H1 (cell line): ENCODE data around the gene IKZF3. TPM values are rescaled to one million over a fixed set of nuclear protein-coding genes. Genes with fewer than 3 reads are reported as not detected.
A peak's percentile ranks its signal among the peaks of the same experiment; 100 is the strongest.

Experiments
- CTCF ChIA-PET: fragments of 300-600 bp; sonication (Branson Sonifier 250); formaldehyde crosslinking; loops from one replicate; lab custom pipeline; 2021; ENCODE audit not compliant: partially characterized antibody; lab: Charles Lee
- POLR2A ChIA-PET: fragments of 300-600 bp; sonication (Branson Sonifier 250); formaldehyde crosslinking; loops from one replicate; lab custom pipeline; 2021; ENCODE audit warnings: inconsistent platforms; ENCODE audit not compliant: partially characterized antibody; lab: Charles Lee
- DNase-seq, 2 experiments: peaks; one replicate each; pipeline versions ENCODE4 v3.0.0 to v3.0.0-alpha.2; 2010 to 2022; ENCODE audit warnings: low spot score in 2 of 2, low read depth in 1 of 2, mixed read lengths in 1 of 2
- FAIRE-seq: peaks from 2 replicates; lab custom pipeline; 2011; peaks lifted over from hg19 to GRCh38; lab: Jason Lieb, UNC
- H2AFZ ChIP-seq: 2 replicates; pipeline ENCODE4 v1.8.1; 2012; ENCODE audit warnings: low read length, inconsistent platforms
- H2AK5ac ChIP-seq: 2 replicates; pipeline ENCODE4 v1.6.1; 2013; ENCODE audit warnings: low read depth, low read length
- H2BK120ac ChIP-seq: replicated peaks from 2 replicates; pipeline ENCODE3; 2013; ENCODE audit warnings: low read depth, low read length, inconsistent platforms
- H2BK12ac ChIP-seq: 2 replicates; pipeline ENCODE4 v1.6.1; 2013; ENCODE audit warnings: low read depth, low read length
- H2BK15ac ChIP-seq: 2 replicates; pipeline ENCODE4 v1.6.1; 2013; ENCODE audit warnings: low read length
- H2BK20ac ChIP-seq: 2 replicates; pipeline ENCODE4 v1.6.1; 2013; ENCODE audit warnings: low read length
- H2BK5ac ChIP-seq: 2 replicates; pipeline ENCODE4 v1.6.1; 2013; ENCODE audit warnings: low read depth, low read length
- H3K14ac ChIP-seq: 2 replicates; pipeline ENCODE4 v1.6.1; 2013; ENCODE audit warnings: inconsistent platforms; ENCODE audit not compliant: insufficient read length
- H3K18ac ChIP-seq: 2 replicates; pipeline ENCODE4 v1.6.1; 2013; ENCODE audit warnings: low read length; ENCODE audit errors: extremely low read depth
- H3K23ac ChIP-seq: 2 replicates; pipeline ENCODE4 v1.6.1; 2013; ENCODE audit warnings: inconsistent platforms; ENCODE audit not compliant: insufficient read length
- H3K23me2 ChIP-seq: 2 replicates; pipeline ENCODE4 v1.6.1; 2013; ENCODE audit warnings: low read depth, low read length
- H3K27ac ChIP-seq: 2 replicates; pipeline ENCODE4 v1.6.1; 2011; ENCODE audit warnings: low read depth, low read length, inconsistent platforms
- H3K27me3 ChIP-seq, 4 experiments: replicated peaks in 1 of 4; 1 replicate in 1 of 4; 2 replicates in 3 of 4; pipeline versions ENCODE4 v1.6.1 to v1.8.1; 2011 to 2013; ENCODE audit warnings: low read length in 3 of 4, mild to moderate bottlenecking in 3 of 4, inconsistent platforms in 2 of 4, mixed read lengths in 2 of 4, moderate library complexity in 1 of 4; ENCODE audit not compliant: control insufficient read depth in 3 of 4, insufficient read depth in 3 of 4; ENCODE audit errors: extremely low read depth in 1 of 4
- H3K36me3 ChIP-seq, 4 experiments: 2 replicates each; pipeline versions ENCODE4 v1.6.1 to v1.8.1; 2011 to 2013; ENCODE audit warnings: mild to moderate bottlenecking in 4 of 4, low read length in 3 of 4, moderate library complexity in 2 of 4, control low read depth in 1 of 4, inconsistent platforms in 1 of 4; ENCODE audit not compliant: insufficient read depth in 4 of 4, control insufficient read depth in 2 of 4
- H3K4ac ChIP-seq: replicated peaks from 2 replicates; pipeline ENCODE3; 2013; ENCODE audit warnings: low read length, low read depth, mixed read lengths, inconsistent platforms; ENCODE audit not compliant: insufficient read length
- H3K4me1 ChIP-seq, 4 experiments: replicated peaks in 1 of 4; 1 replicate in 1 of 4; 2 replicates in 3 of 4; pipeline versions ENCODE4 v1.6.1 to v1.8.1; 2011 to 2013; ENCODE audit warnings: low read length in 3 of 4, inconsistent platforms in 2 of 4, mixed read lengths in 1 of 4; ENCODE audit not compliant: insufficient read depth in 4 of 4, control insufficient read depth in 3 of 4
- H3K4me2 ChIP-seq, 2 experiments: 2 replicates each; pipeline versions ENCODE4 v1.6.1 to v1.8.1; 2011 to 2013; ENCODE audit warnings: low read depth in 2 of 2, low read length in 2 of 2, control low read depth in 1 of 2, inconsistent platforms in 1 of 2, mild to moderate bottlenecking in 1 of 2; ENCODE audit not compliant: insufficient read depth in 1 of 2
- H3K4me3 ChIP-seq, 4 experiments: fragments of 200-600, 300-600 bp in 1 of 4; sonication (generic), shearing (Covaris generic), sonication (Bioruptor Twin) in 1 of 4; 2 replicates each; pipeline versions ENCODE4 v1.5.1 to v1.8.1; 2011 to 2016; ENCODE audit warnings: low read length in 4 of 4, low read depth in 3 of 4, control low read depth in 2 of 4, inconsistent platforms in 2 of 4, mild to moderate bottlenecking in 2 of 4, mixed read lengths in 1 of 4, moderate library complexity in 1 of 4; ENCODE audit not compliant: insufficient read depth in 2 of 4; ENCODE audit errors: extremely low read depth in 1 of 4
- H3K56ac ChIP-seq: replicated peaks from 2 replicates; pipeline ENCODE3; 2013; ENCODE audit warnings: low read depth, mild to moderate bottlenecking, mixed read lengths, low read length, inconsistent platforms; ENCODE audit not compliant: insufficient read length
- H3K79me1 ChIP-seq: 2 replicates; pipeline ENCODE4 v1.6.1; 2013; ENCODE audit warnings: low read depth, low read length, control low read depth
- H3K79me2 ChIP-seq, 2 experiments: 2 replicates each; pipeline versions ENCODE4 v1.6.1 to v1.8.1; 2012 to 2013; ENCODE audit warnings: low read length in 2 of 2, mild to moderate bottlenecking in 2 of 2, inconsistent platforms in 1 of 2; ENCODE audit not compliant: insufficient read depth in 2 of 2, control insufficient read depth in 1 of 2
- H3K9ac ChIP-seq, 4 experiments: replicated peaks in 1 of 4; 1 replicate in 1 of 4; 2 replicates in 3 of 4; pipeline versions ENCODE4 v1.6.1 to v1.8.1; 2011 to 2013; ENCODE audit warnings: low read depth in 3 of 4, low read length in 3 of 4, control low read depth in 2 of 4, mild to moderate bottlenecking in 2 of 4, moderate library complexity in 2 of 4, inconsistent platforms in 1 of 4; ENCODE audit errors: extremely low read depth in 1 of 4
- H3K9me3 ChIP-seq, 2 experiments: 2 replicates each; pipeline versions ENCODE4 v1.6.1 to v1.8.1; 2012 to 2013; ENCODE audit warnings: mild to moderate bottlenecking in 2 of 2, moderate library complexity in 2 of 2, control low read depth in 1 of 2, inconsistent platforms in 1 of 2, low read depth in 1 of 2, low read length in 1 of 2, mixed read lengths in 1 of 2; ENCODE audit not compliant: insufficient read depth in 2 of 2
- H4K20me1 ChIP-seq, 2 experiments: replicated peaks in 1 of 2; 2 replicates each; pipeline versions ENCODE3 to v1.8.1; 2011 to 2013; ENCODE audit warnings: inconsistent platforms in 2 of 2, low read length in 2 of 2, mild to moderate bottlenecking in 1 of 2; ENCODE audit not compliant: insufficient read depth in 2 of 2, control insufficient read depth in 1 of 2
- H4K5ac ChIP-seq: 2 replicates; pipeline ENCODE4 v1.6.1; 2013; ENCODE audit warnings: low read length, low read depth, mixed read lengths, inconsistent platforms; ENCODE audit not compliant: insufficient read length
- H4K8ac ChIP-seq: 2 replicates; pipeline ENCODE4 v1.8.0; 2013; ENCODE audit warnings: mild to moderate bottlenecking, moderate library complexity, low read length, inconsistent platforms; ENCODE audit not compliant: insufficient read depth; ENCODE audit errors: extremely low read depth
- H4K91ac ChIP-seq: replicated peaks from 2 replicates; pipeline ENCODE3; 2013; ENCODE audit warnings: low read length, mixed read lengths, inconsistent platforms; ENCODE audit not compliant: insufficient read length
- BACH1 ChIP-seq: IDR thresholded peaks from 2 replicates; pipeline ENCODE4 v1.6.1; 2012; ENCODE audit warnings: low read length, improper control_type of control experiment
- CREB1 ChIP-seq: IDR thresholded peaks from 2 replicates; pipeline ENCODE4 v1.6.1; 2012; ENCODE audit warnings: inconsistent platforms
- CTBP2 ChIP-seq: IDR thresholded peaks from 2 replicates; pipeline ENCODE4 v1.7.0; 2011; ENCODE audit warnings: borderline replicate concordance, mild to moderate bottlenecking, moderate library complexity, mixed read lengths, low read length; ENCODE audit not compliant: insufficient read depth, insufficient read length
- HDAC2 ChIP-seq, 2 experiments: fragments of 300-600 bp in 1 of 2; sonication (generic) in 1 of 2; IDR thresholded peaks; 2 replicates each; pipeline ENCODE4 v1.6.1; 2011 to 2012; ENCODE audit warnings: low read depth in 2 of 2, low read length in 2 of 2, mild to moderate bottlenecking in 2 of 2, moderate library complexity in 2 of 2, borderline replicate concordance in 1 of 2, inconsistent platforms in 1 of 2
- MAX ChIP-seq: IDR thresholded peaks from 2 replicates; pipeline ENCODE4 v1.6.1; 2012; ENCODE audit warnings: inconsistent platforms
- SAP30 ChIP-seq: fragments of 300-600 bp; sonication (generic); IDR thresholded peaks from 2 replicates; pipeline ENCODE4 v1.7.1; 2012; ENCODE audit warnings: low read length, moderate library complexity, mild to moderate bottlenecking, inconsistent platforms; ENCODE audit not compliant: insufficient read depth, insufficient replicate concordance
- SIN3A ChIP-seq, 2 experiments: IDR thresholded peaks in 1 of 2; conservative IDR thresholded peaks in 1 of 2; 2 replicates each; pipeline ENCODE4 v1.6.1; 2011 to 2012; ENCODE audit warnings: low read length in 2 of 2, improper control_type of control experiment in 1 of 2, low read depth in 1 of 2, mild to moderate bottlenecking in 1 of 2
- SRF ChIP-seq: IDR thresholded peaks from 2 replicates; pipeline ENCODE4 v1.6.1; 2011; ENCODE audit warnings: mild to moderate bottlenecking, low read depth, low read length, moderate library complexity
- TBP ChIP-seq: IDR thresholded peaks from 2 replicates; pipeline ENCODE4 v1.6.1; 2011; ENCODE audit warnings: low read depth, low read length, improper control_type of control experiment
- WGBS, 2 experiments: shearing (Covaris generic) in 1 of 2; methylation state at CpG; one replicate each; pipeline versions ENCODE4 v1.1.6 to v1.1.7; 2013 to 2015; ENCODE audit warnings: low lambda C conversion rate in 2 of 2, mixed read lengths in 2 of 2, inconsistent platforms in 1 of 2, low coverage in 1 of 2, missing lambda C conversion rate in 1 of 2; ENCODE audit not compliant: insufficient replicate concordance in 2 of 2, insufficient coverage in 1 of 2, insufficient read length in 1 of 2; ENCODE audit errors: extremely low coverage in 1 of 2, missing lambda C conversion rate in 1 of 2; 5-methylcytosine and 5-hydroxymethylcytosine counted together
- polyA plus RNA-seq, 7 experiments: library from polyadenylated mRNA; depleted of rRNA in 3 of 7; stranded (reverse) in 5 of 7; unstranded in 2 of 7; fragments of >200 nt in 5 of 7; fragments of 200-250 nt in 2 of 7; gene quantifications; 1 replicate in 5 of 7; 2 replicates in 1 of 7; 4 replicates in 1 of 7; pipeline versions ENCODE4 v1.2.1 to v1.2.3, GENCODE V29; 2011 to 2013; ENCODE audit warnings: missing spikeins in 2 of 7, mixed read lengths in 2 of 7
- total RNA-seq: library from RNA; stranded (reverse); fragmentation: NEBNext Ultra II Directional; extraction: Animal tissue kit (Norgen Biotek cat#: 25700); gene quantifications from 2 replicates; pipeline ENCODE4 v1.2.1, GENCODE V29; 2021

The IKZF3 gene
- total and polyA plus RNA-seq, 2 of the 8 experiments (the other 6 are each of a cell fraction or from before 2014, with no cell fraction given): 0.23 to 0.56 TPM

- H3K23me2 ChIP-seq: peaks cover 23% of the 10 kb centered on the region
- peaks cover 4 to 17% (median 12%) of the 10 kb centered on the region in 4 experiments; a peak in 5 of 8 replicates for H3K36me3 ChIP-seq
- peaks cover 5 to 31% (median 23%) of the 10 kb centered on the region in 4 experiments for H3K4me1 ChIP-seq
- 0 out of 2 replicates have a peak overlapping the region, but pooled peaks have one; percentile 27 for H2AK5ac ChIP-seq
- no peak overlapping the region for H2BK12ac ChIP-seq
- 1% methylated on average over 23 of the region's 32 CpGs; no CpG with 5 or more reads in 1 of the 2 experiments for WGBS, 2 experiments
- POLR2A ChIA-PET: interaction anchor here (0.7 to 2.3 kb wide), 14 partner anchors 9 to 108 kb away, joined by 3 to 43 read pairs (median 4); partner anchors contain the start of genes MIEN1 and PGAP3
- peak overlapping the region; percentile 99 for H2BK5ac ChIP-seq
- H3K56ac ChIP-seq: no peak overlapping the region
- CTCF ChIA-PET: interaction anchor here (0.6 to 2.3 kb wide), 2 partner anchors 9 to 15 kb away, joined by 3 to 23 read pairs; partner anchors contain the start of gene MIEN1
- no peak overlapping the region for H2AFZ ChIP-seq
- H3K27ac ChIP-seq: peak overlapping the region; percentile 89
- H3K14ac ChIP-seq: no peak overlapping the region
- H4K20me1 ChIP-seq: no peaks in the 10 kb centered on the region
- peak in 1 of 2 experiments; percentile 88 for DNase-seq
- H4K8ac ChIP-seq: peak overlapping the region; percentile 76; the same call in 1 of the 2 replicates
- H3K79me2 ChIP-seq: peaks cover 0 to 16% of the 10 kb centered on the region in 2 experiments; a peak in 2 of 4 replicates
- H2BK15ac ChIP-seq: peak overlapping the region; percentile 18; the same call in 1 of the 2 replicates
- peak overlapping the region; percentile 83 to 96 for H3K4me2 ChIP-seq
- no peak overlapping the region for H2BK120ac ChIP-seq
- H4K5ac ChIP-seq: peak overlapping the region; percentile 32
- no peak for FAIRE-seq
- H3K79me1 ChIP-seq: peaks cover 9% of the 10 kb centered on the region
- no peak overlapping the region for H2BK20ac ChIP-seq
- no peak overlapping the region for H3K4ac ChIP-seq
- peak overlapping the region; percentile 58 to 83 (median 77); a peak in 6 of 7 replicates for H3K9ac ChIP-seq
- no peaks in the 10 kb centered on the region for H3K9me3 ChIP-seq
- no peak overlapping the region for H3K23ac ChIP-seq
- peak overlapping the region; percentile 89 for H3K18ac ChIP-seq
- no peaks in the 10 kb centered on the region for H3K27me3 ChIP-seq
- H4K91ac ChIP-seq: peak overlapping the region; percentile 8
- peak overlapping the region; percentile 54 to 86 (median 82) for H3K4me3 ChIP-seq
- peak; percentile 7; the same call in 1 of the 2 replicates for TF ChIP-seq TBP
- 0 out of 4 replicates have a peak, but pooled peaks of 1 of the 2 experiments have one; percentile 70 for TF ChIP-seq HDAC2 (IDR thresholded peaks at IDR 0.05; ENCODE audit: borderline replicate concordance in 1 of 2, low read depth in 2 of 2, low read length in 2 of 2)
- TF ChIP-seq CREB1: 0 out of 2 replicates have a peak, but pooled peaks have one; percentile 23
- TF ChIP-seq CTBP2: no peak
- peak; percentile 69 to 73; a peak in 1 of 4 replicates for TF ChIP-seq SIN3A (conservative IDR thresholded peaks at IDR 0.05 in 1 of 2, IDR thresholded peaks at IDR 0.05 in 1 of 2; ENCODE audit: low read depth in 1 of 2, low read length in 2 of 2)
- no peak for TF ChIP-seq SRF
- TF ChIP-seq MAX: peak; percentile 12
- TF ChIP-seq BACH1: peak; percentile 49; the same call in 1 of the 2 replicates
- no peak for TF ChIP-seq SAP30
These were observed 124.9 kb downstream of the IKZF3 start for GRCh38 chr17:39738983-39739884.
